ENCODE results near the gene LIMK1.

- TF ChIP-seq CTCF (IDR thresholded peaks at IDR 0.05; ENCODE audit: insufficient read depth, low read length, poor library complexity, severe bottlenecking) (no peak), EZH2phosphoT487 (conservative IDR thresholded peaks at IDR 0.05; ENCODE audit: low read length) (no peak)
These were observed 31.8 kb upstream of the LIMK1 start for GRCh38 chr7:74051629-74052410.
